GM12801 (cell line): ENCODE results near the gene CSH1.

Experiments used
- TF ChIP-seq, protein P1 (sequence below): IDR thresholded peaks from one replicate; pipeline ENCODE4 v1.5.1; 2011; ENCODE audit warnings: control low read depth; ENCODE audit not compliant: insufficient read length; ENCODE audit errors: extremely low read depth

Gene CSH1

DNA sequence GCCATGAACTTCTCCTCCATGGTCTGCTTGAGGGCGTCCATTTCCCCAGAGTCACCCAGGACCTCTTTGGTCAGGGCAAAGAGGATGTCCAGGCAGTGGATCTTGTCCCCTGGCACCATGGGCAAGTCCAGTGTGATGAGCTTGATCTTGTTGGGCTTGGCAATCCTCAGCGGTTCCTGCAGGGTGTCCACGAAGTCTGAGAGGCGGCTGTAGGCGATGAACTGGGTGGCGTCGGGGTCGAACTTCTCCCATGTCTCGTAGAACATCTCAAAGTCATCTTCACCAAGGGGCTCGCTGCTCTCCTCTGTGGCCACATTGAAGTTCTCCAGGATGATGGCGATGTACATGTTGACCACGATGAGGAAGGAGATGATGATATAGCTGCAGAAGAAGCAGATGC is 44.8 kb upstream of the CSH1 start:
- TF ChIP-seq, protein P1, sequence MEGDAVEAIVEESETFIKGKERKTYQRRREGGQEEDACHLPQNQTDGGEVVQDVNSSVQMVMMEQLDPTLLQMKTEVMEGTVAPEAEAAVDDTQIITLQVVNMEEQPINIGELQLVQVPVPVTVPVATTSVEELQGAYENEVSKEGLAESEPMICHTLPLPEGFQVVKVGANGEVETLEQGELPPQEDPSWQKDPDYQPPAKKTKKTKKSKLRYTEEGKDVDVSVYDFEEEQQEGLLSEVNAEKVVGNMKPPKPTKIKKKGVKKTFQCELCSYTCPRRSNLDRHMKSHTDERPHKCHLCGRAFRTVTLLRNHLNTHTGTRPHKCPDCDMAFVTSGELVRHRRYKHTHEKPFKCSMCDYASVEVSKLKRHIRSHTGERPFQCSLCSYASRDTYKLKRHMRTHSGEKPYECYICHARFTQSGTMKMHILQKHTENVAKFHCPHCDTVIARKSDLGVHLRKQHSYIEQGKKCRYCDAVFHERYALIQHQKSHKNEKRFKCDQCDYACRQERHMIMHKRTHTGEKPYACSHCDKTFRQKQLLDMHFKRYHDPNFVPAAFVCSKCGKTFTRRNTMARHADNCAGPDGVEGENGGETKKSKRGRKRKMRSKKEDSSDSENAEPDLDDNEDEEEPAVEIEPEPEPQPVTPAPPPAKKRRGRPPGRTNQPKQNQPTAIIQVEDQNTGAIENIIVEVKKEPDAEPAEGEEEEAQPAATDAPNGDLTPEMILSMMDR: no peak

DNA sequence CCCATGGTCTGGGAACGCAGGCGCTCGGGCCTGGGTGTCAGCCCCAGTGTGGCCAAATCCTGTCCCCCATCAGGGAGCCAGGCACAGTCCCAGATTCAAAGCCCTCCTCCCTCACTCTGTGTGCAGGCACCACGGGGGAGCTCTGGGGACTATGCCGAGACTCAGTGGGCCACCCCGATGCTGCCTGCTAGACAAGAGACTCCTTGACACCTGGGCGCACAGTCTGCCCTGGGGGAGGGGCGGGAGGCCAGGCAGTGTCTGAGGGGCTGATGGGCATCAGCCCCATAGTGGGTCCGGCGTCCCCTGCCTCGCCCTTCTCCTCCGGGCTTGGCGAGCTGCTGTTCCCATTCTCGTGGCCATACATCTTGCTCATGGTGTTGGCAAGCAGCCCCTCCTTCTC is 44.2 kb upstream of the CSH1 start:
- TF ChIP-seq, protein P1: no peak

DNA sequence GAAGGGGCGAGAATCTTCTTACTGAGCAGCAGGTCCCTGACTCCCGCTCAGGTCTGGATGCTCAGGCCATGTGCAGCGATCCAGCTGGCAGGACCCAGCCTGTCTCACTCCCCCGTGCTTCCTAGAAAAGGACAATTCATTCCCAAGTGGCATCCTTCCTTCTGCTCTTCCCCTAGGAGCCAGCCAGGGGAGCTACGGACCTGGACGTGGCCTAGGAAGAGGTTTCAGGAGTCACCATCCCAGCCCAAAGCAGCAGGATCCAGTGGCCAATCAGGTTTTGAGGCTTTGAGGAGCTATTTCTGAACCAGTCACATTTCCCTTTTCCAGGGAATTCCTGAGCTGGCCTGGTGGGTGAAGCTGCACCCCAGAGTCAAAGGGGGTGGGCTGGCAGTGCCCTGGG is 43.5 kb upstream of the CSH1 start:
- TF ChIP-seq, protein P1: no peak

DNA sequence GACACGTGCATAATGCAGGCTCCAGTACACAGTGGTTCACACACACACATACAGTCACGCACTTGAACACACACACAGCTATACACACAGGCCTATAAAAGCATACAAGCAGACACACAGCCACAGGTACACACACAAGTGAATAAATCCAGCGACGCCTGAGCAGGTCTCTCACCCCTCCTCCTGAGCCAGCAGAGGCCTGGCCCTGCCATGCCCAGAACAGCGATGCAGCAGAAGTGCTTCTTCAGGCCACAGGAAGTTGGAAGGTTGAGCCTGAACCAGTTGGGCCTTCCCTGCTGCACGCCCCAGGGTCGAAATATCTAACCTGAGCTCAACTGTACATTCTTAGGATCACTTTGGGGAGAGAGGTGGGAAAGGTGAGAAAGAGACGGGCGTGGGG is 43.0 kb upstream of the CSH1 start:
- TF ChIP-seq, protein P1: no peak

DNA sequence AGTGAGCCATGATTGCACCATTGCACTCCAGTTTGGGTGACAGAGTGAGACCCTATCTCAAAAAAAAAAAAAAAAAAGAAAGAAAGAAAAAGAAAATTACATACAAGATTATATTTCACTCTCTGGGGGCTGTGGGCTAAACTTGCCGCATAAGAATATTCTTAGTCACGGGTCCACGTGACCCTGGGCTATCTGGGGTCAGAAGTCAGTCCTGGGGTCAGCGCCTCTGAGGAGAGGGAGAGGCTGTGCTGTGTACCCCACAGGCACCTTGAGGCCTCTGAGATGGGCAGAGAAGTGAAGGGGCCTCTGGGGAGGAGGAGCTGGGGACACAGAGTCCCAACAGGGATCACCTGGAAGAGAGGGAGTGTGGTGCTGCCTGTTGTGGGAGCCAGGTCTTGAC is 41.5 kb upstream of the CSH1 start:
- TF ChIP-seq, protein P1: no peak

DNA sequence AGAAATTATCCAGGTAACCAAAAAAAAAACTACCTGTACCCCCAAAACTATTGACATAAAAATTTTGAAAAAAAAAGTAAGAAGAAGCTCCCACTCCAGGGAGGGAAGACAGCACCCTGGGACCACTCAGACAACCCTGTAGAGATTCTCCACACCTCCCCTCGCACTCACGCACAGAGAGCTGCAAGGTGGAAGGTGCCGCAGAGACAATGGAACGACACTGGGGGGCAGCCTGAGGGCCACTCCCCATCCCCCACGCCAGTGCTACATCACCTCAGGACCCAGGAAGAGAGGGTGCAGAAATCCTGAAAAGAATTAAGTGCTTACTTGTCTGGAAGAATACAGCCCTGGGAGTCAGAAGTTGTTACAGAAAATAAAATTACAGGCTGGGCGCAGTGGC is 40.9 kb upstream of the CSH1 start:
- TF ChIP-seq, protein P1: no peak

DNA sequence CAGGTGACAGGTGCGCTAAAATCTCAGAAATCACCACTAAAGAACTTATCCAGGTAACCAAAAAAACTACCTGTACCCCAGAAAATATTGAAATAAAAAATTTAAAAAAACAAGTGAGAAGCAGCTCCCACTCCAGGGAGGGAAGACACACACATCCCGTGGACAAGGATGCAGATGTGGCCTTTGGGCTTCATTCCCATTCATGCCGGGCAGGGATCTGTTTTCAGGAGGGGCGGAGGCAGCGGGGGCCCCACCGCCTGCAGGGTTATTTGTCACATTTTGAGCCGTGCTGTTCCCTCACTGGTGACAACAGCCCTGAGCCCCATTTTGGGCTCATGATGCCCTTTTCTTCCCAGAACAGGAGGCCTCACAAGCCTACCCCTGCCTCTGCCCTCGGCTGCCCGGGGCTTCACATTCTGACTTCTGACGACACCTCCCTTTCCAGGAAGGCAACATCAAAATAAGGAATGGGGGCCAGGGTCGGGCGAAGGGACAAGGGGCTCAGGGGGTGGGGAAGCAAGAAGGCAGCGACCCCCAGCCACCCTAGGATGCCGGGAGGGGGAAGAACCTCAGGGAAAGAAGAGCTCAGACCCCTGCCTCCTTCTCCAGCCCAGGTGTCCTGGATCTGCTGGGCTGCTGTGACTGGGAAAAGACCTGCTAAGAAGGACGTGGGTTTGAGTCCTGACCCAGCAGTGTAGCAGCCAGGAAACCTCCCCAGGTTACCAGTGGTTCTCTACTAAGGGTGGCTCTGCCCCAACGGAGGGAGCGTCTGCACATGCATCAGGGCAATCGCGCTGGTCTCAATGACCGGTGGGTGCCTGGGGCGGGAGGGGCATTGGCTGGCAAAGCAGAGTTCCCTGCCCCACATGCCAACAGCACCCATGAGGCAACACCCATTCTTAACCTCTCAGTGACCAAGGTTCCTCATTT is 38.1 kb upstream of the CSH1 start:
- TF ChIP-seq, protein P1: no peak
